GM10847 (cell line): ENCODE data around the gene KRTAP12-3.

Experiments used
- POLR2A ChIP-seq: IDR thresholded peaks from 2 replicates; pipeline ENCODE4 v1.6.1; 2011; ENCODE audit not compliant: insufficient read length; ENCODE audit errors: extremely low read depth

KRTAP12-3 gene, protein sequence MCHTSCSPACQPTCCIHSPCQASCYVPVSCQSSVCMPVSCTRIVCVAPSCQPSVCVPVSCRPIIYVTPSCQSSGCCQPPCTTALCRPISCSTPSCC

GRCh38 chr21:44657635-44658540 is at the start of gene KRTAP12-3:
Gene KRTAP12-3, plus strand, starts transcription at chr21:44657932. Its CDS starts 48 bp downstream, at chr21:44657980.
- TF ChIP-seq POLR2A, result no peak

DNA sequence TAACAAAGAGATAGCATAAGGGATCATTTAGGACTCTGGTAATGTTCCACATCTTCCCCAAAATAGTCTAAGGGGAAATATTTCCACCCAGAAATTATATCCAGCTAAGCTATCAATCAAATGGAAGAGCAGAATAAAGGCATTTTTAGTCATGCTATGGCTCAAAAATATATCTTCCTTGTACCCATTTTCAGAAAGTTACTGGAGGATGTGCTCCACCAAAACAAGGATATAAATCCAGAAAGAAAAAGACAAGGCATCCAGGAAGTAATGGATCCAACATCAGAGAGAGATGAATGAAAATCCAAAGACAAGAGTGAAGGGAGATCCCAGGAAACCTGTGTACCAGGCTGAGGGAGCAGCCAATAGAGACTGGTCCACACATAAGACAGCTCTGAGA is 48.5 kb upstream of the KRTAP12-3 start:
- no peak for TF ChIP-seq POLR2A

- no peak for TF ChIP-seq POLR2A
Measured at GRCh38 chr21:44611551-44611950, 46.2 kb upstream of the KRTAP12-3 start.

GRCh38 chr21:44612029-44612486 is 45.7 kb upstream of the KRTAP12-3 start, which contains the start of gene KRTAP10-8:
Gene KRTAP10-8, plus strand, starts transcription at chr21:44612079. Its CDS starts 22 bp downstream, at chr21:44612101.
- no peak for TF ChIP-seq POLR2A

DNA sequence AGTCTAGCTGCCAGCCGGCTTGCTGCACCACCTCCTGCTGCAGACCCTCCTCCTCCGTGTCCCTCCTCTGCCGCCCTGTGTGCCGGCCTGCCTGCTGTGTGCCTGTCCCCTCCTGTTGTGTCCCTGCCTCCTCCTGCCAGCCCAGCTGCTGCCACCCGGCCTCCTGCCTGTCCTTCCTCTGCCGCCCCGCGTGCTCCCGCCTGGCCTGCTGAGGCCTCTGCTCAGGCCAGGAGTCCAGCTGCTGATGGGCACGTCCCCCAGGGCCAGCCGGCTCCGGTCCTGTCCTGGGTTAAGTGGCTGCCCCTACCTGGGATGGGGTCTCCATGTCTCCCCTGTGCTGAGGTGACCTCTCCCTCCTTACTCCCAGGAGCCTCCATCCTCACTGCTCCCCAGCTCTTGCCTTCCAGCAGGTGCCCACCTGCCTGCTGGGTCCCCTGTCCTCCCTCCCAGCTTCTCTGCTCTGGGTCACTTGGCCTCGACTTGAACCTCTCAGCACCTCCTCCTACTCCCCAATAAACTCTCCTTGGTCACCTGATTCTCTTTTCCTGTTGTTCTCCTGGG is 45.0 kb upstream of the KRTAP12-3 start:
- no peak for TF ChIP-seq POLR2A

GRCh38 chr21:44613386-44614155 is 44.2 kb upstream of the KRTAP12-3 start:
- no peak for TF ChIP-seq POLR2A

GRCh38 chr21:44614161-44614631 is 43.5 kb upstream of the KRTAP12-3 start:
- TF ChIP-seq POLR2A, result no peak

GRCh38 chr21:44614961-44615391 is 42.8 kb upstream of the KRTAP12-3 start:
- no peak for TF ChIP-seq POLR2A

DNA sequence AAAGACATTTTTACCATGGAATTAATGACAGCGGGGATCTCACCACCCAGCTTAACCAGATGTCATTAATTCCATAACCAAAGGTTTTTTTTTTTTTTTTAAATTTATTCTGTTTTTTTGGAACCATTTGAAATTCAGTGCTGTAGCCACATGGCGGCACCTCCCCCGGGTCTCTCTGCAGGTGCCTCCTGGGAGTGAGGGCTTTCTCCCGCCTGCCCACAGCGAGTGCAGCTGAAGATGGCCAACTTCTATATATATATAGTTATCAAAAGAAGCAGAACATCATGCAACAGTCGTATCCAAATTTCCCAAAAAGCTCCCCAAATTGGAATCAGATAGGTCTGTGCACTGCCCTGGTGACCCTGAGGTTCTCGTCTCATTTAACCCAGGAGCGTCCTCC is 42.3 kb upstream of the KRTAP12-3 start:
- no peak for TF ChIP-seq POLR2A

DNA sequence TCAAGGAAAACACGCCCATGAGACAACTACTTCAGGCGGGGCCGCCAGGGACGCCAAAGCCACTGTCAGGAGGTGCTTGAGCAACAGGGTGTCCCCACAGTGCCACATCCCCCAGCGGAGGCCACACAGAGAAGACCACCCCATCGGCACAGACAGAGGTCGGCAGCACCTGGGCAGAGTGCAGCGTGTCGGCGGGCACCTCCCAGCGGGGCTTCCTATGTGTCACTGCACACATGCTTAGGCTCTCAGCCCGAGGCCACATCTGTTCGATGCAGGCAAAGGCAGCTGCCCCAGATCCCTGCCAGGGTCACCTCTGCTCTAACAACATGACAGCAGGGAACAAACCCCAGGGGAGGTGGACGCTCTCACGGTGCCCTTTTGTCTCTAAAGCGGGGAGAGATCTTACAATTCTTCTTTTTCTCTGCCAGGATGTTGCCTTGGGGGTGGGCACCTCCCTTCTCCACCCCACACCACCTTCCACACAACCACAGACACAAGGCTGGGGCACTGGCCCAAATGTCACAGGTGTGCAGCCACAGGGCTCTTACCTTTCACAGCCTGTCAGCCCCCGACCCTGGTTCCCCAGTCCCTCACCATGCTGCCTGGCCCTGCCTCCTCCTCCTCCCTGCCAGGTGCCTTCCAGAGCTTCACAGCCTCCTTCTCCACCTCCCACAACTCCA is 41.7 kb upstream of the KRTAP12-3 start:
- TF ChIP-seq POLR2A, result no peak

GRCh38 chr21:44616591-44616926 is 41.2 kb upstream of the KRTAP12-3 start:
- no peak for TF ChIP-seq POLR2A

GRCh38 chr21:44617071-44617501 is 40.6 kb upstream of the KRTAP12-3 start:
- TF ChIP-seq POLR2A, result no peak

DNA sequence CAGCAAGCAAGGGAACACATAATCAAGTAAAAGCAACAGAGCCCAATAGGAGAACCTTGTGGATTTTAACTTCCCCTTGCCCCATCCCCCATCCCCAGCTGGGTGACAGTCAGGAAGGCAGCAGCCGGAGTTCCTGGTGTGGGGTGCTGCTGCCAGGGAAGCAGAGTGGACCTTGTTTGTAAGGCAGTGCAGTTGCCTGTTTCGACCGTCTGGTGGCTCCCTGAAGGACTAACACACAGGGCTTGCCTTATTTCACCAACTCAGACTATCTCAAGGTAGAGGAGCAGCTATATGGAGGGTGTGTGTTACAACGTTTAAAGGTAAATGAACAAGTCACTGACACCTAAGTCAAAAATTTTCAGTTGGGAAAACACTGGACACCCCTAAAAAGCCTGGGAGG is 39.2 kb upstream of the KRTAP12-3 start:
- no peak for TF ChIP-seq POLR2A

DNA sequence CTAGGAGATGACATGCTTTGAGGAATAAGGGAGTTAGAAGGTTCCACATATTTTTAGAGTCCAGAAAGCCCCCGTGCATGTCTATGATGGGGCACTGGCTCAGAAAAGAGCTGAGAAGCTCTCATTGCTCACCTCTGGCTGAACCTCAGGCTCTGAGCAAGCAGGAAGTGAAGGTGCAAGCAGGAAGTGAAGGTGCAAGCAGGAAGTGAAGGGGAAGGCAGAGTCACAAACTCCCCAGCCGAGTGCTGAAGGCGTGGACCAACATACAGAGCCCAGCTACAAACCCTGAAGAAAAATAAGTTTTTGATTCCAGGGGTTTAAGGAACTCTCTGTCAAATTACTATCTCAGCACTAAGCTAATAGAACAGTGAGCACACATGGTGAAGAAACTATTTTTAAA is 38.8 kb upstream of the KRTAP12-3 start:
- TF ChIP-seq POLR2A, result no peak

DNA sequence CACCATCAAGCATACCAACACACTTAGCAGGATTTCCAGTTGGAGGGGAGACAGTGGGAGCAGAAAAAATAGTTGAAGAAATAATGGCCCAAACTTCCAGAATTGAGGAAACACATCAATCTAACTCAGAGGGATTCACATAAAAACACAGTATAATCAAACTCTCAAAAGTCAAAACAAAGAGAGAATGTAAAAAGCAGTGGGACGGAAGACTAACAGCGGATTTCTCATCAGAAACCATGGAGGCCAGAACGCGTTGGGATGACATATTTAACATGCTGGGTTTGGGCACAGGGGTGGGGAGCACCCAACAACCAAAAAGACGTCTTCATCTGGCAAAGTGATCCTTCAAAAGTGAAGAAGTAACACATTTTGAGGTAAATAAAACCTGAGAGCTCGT is 37.8 kb upstream of the KRTAP12-3 start:
- no peak for TF ChIP-seq POLR2A

GRCh38 chr21:44623575-44623974 is 34.2 kb upstream of the KRTAP12-3 start:
- TF ChIP-seq POLR2A, result no peak
